HEK293T (cell line): ENCODE measurements around the gene ME3.

ENCODE experiments used
- CTCF ChIA-PET: fragments of 350-600 bp; formaldehyde crosslinking; extraction: SDS; loops from one replicate; lab custom pipeline; 2021; ENCODE audit warnings: antibody characterized with exemption, inconsistent platforms; lab: Yijun Ruan, JAX
- POLR2A ChIA-PET: fragments of 350-600 bp; formaldehyde crosslinking; extraction: SDS; loops from one replicate; lab custom pipeline; 2020; ENCODE audit warnings: antibody characterized with exemption, inconsistent platforms; lab: Yijun Ruan, JAX
- DNase-seq: peaks from one replicate; pipeline ENCODE4 v3.0.0; 2012; ENCODE audit warnings: mixed read lengths; ENCODE audit errors: extremely low spot score
- ARNT ChIP-seq: fragments of 450-650 bp; IDR thresholded peaks from 2 replicates; pipeline ENCODE4 v1.6.1; 2017; ENCODE audit warnings: mild to moderate bottlenecking
- BHLHE40 ChIP-seq: fragments of 450-650 bp; IDR thresholded peaks from 2 replicates; pipeline ENCODE4 v1.6.1; 2016; ENCODE audit warnings: mild to moderate bottlenecking, moderate library complexity, borderline replicate concordance
- CTBP1 ChIP-seq: fragments of 450-650 bp; IDR thresholded peaks from 2 replicates; pipeline ENCODE4 v1.6.1; 2016; ENCODE audit warnings: borderline replicate concordance
- ELF4 ChIP-seq: fragments of 450-650 bp; IDR thresholded peaks from 2 replicates; pipeline ENCODE4 v1.6.1; 2017; ENCODE audit warnings: antibody characterized with exemption
- FOXA1 ChIP-seq: fragments of 450-650 bp; IDR thresholded peaks from 2 replicates; pipeline ENCODE4 v1.6.1; 2016; ENCODE audit warnings: mild to moderate bottlenecking
- FOXK2 ChIP-seq: fragments of 450-650 bp; IDR thresholded peaks from 2 replicates; pipeline ENCODE4 v1.6.1; 2016; ENCODE audit warnings: mild to moderate bottlenecking
- FOXM1 ChIP-seq: fragments of 450-650 bp; IDR thresholded peaks from 2 replicates; pipeline ENCODE4 v1.6.1; 2017; ENCODE audit warnings: mild to moderate bottlenecking, borderline replicate concordance
- HDGF ChIP-seq: fragments of 450-650 bp; IDR thresholded peaks from 2 replicates; pipeline ENCODE4 v1.6.1; 2017; ENCODE audit warnings: antibody characterized with exemption, borderline replicate concordance
- L3MBTL2 ChIP-seq: fragments of 450-650 bp; conservative IDR thresholded peaks from 2 replicates; pipeline ENCODE4 v1.6.1; 2016; ENCODE audit warnings: mild to moderate bottlenecking
- LEF1 ChIP-seq: fragments of 450-650 bp; IDR thresholded peaks from 2 replicates; pipeline ENCODE4 v1.6.1; 2017; ENCODE audit warnings: mild to moderate bottlenecking, borderline replicate concordance
- NFRKB ChIP-seq: fragments of 450-650 bp; IDR thresholded peaks from 2 replicates; pipeline ENCODE4 v1.6.1; 2016; ENCODE audit warnings: mild to moderate bottlenecking, moderate library complexity
- SP1 ChIP-seq: fragments of 450-650 bp; IDR thresholded peaks from 2 replicates; pipeline ENCODE4 v1.6.1; 2017
- TARDBP ChIP-seq: fragments of 450-650 bp; IDR thresholded peaks from 2 replicates; pipeline ENCODE4 v1.6.1; 2016
- ZNF384 ChIP-seq: fragments of 450-650 bp; IDR thresholded peaks from 2 replicates; pipeline ENCODE4 v1.6.1; 2016
- TF ChIP-seq, protein P1 (sequence below): fragments of 450-650 bp; IDR thresholded peaks from 2 replicates; pipeline ENCODE4 v1.6.1; 2016

The ME3 gene

DNA sequence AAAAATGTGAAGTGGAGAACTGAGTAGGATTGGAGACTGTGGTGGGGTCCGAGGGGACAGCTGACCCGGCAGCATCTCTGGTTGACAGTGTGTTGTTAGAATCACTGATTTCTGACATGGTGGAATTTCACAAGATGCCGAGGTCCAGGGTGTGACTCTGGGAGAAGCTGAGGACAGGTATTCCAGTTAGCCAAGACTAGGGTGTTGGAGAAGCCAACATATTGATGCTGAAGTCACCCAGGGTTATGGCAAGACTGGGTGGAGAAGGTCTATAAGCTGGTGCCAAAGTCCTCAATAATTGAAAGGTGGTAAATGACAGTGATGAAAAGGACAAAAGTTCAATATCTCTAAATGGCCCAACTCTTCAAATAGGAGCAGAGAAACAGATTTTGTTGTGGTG is 86.1 kb downstream of the ME3 start:
- ChIA-PET POLR2A (no interaction called here), CTCF (interaction anchor here (1.2 to 1.9 kb wide), 2 partner anchors 20 to 22 kb away, joined by 3 to 6 read pairs; no protein-coding TSS in a partner anchor)
- DNase-seq: no peak
- TF ChIP-seq FOXM1 (no peak), ZNF384 (no peak), FOXK2 (no peak), ARNT (no peak), TARDBP (no peak)
- TF ChIP-seq, protein P1, sequence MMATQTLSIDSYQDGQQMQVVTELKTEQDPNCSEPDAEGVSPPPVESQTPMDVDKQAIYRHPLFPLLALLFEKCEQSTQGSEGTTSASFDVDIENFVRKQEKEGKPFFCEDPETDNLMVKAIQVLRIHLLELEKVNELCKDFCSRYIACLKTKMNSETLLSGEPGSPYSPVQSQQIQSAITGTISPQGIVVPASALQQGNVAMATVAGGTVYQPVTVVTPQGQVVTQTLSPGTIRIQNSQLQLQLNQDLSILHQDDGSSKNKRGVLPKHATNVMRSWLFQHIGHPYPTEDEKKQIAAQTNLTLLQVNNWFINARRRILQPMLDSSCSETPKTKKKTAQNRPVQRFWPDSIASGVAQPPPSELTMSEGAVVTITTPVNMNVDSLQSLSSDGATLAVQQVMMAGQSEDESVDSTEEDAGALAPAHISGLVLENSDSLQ: no peak

DNA sequence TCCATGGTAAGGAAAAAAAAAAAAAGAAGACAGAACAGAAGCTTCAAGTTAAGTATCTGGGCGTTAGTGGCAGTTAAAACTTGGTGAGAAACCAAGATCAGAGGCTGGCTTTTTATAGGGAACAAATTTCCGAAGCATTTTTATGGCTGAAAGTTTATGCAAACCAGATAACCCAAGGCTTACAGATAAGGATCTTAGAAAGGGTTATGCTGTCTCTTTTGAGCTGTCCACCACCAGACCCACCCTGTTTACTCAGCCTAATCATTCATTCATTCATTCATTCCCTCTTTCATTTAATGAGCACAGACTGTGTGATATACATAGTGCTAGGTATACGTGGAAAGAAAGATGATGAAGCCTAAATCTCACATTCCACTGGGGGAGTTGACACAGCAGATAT is 89.5 kb downstream of the ME3 start:
- no peak for TF ChIP-seq HDGF
- no peak for TF ChIP-seq FOXA1
- no peak for TF ChIP-seq ELF4
- TF ChIP-seq, protein P1: no peak
- CTCF ChIA-PET: no interaction called here

DNA sequence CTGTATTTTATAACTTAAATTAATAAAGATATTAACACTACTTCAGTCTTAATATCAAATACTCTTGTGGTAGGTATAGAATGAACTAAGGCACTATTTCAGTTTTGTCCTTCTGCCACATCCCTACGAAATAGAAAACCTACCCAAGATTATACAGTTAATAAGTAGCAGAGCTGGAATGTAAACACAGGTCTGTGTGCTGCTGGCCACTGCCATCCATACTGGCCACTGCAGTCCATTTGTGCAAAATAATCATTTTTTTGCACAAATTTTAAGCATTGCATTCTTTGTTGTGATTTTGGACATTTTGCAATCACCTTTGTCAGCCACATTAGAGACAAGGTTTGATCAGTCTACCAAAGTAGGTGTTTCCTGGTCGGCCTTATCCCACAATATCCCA is 91.9 kb downstream of the ME3 start:
- POLR2A ChIA-PET: no interaction called here
- DNase-seq: no peak
- CTCF ChIA-PET: interaction anchor here (0.8 to 1.3 kb wide), 3 partner anchors 9 to 12 kb away, joined by 3 to 5 read pairs (median 4); no protein-coding TSS in a partner anchor
- TF ChIP-seq FOXM1: no peak
- TF ChIP-seq, protein P1: no peak
- TF ChIP-seq TARDBP: no peak
- TF ChIP-seq NFRKB: no peak
- no peak for TF ChIP-seq ARNT
- TF ChIP-seq FOXA1: no peak
- no peak for TF ChIP-seq ELF4
- TF ChIP-seq HDGF: no peak
- no peak for TF ChIP-seq ZNF384
- no peak for TF ChIP-seq BHLHE40
- TF ChIP-seq LEF1: no peak

More for the DNA sequence above, 89.5 kb downstream of the ME3 start:
- POLR2A ChIA-PET: no interaction called here
- no peak for DNase-seq

DNA sequence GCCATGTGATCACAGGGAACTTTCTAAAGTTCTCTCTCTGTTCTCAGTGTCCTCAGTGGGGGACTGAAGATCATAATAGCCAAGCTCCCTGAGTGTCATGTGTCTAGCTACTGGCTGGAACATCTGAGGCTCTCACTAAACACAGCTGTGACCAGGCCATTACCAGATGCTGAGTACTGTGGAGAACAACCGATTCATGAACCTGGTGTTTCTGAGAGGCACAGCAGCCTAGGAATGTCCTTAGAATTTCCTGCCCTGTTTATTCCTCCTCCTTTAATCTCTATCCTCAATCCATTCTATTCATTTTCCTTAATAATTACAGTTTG is 93.0 kb downstream of the ME3 start:
- ChIA-PET CTCF (interaction anchor here (3.1 kb wide), 1 partner anchor 29 kb away, joined by 17 read pairs; no protein-coding TSS in a partner anchor), POLR2A (no interaction called here)
- TF ChIP-seq HDGF: no peak
- TF ChIP-seq BHLHE40: no peak
- no peak for TF ChIP-seq TARDBP
- no peak for TF ChIP-seq L3MBTL2
- TF ChIP-seq FOXK2: no peak
- no peak for TF ChIP-seq NFRKB
- TF ChIP-seq ELF4: no peak
- no peak for TF ChIP-seq LEF1
- TF ChIP-seq FOXM1: no peak
- TF ChIP-seq ZNF384: no peak
- DNase-seq: no peak

DNA sequence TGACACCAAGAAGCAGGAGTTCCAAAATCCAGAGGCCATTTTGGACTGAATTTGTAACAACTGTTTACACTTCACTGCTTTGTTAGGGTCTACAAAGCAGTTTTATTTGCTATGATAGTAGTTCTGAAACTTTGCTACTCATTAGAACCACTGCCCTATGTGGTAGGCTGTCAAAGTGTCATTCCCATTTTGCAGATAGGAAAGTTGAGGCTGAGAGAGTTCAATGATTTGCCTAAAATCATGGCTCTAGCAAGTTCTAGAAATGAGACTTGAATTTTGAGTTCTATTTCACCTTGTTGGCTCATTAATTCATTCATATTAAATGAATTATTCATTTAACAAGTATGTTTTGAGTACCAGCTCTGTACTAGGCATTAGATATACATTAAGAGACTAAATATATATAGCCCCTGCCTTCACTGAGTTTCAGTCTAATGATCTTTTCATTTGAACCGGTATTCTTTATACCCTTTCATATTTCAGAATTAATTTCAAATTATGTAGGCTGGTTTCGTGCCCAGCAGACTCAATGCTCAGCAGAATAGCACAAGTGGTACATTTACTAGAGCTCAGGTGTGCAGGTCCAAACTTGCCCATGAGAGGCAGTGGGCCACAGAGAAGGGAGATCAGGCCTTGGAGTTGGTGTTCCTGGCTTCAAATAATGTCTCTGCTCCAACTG is 93.5 kb downstream of the ME3 start:
- DNase-seq: no peak
- CTCF ChIA-PET: interaction anchor here (3.1 kb wide), 1 partner anchor 30 kb away, joined by 17 read pairs; no protein-coding TSS in a partner anchor
- POLR2A ChIA-PET: interaction anchor here (0.9 kb wide), 1 partner anchor 220 kb away, joined by 3 read pairs; no protein-coding TSS in a partner anchor
- TF ChIP-seq HDGF (no peak), FOXM1 (no peak), NFRKB (no peak), ARNT (no peak), L3MBTL2 (no peak), LEF1 (no peak), CTBP1 (no peak), ZNF384 (no peak), BHLHE40 (no peak), SP1 (no peak), ELF4 (no peak), TARDBP (no peak)
- TF ChIP-seq, protein P1: no peak
